K562 (cell line): ENCODE results near the gene TSPAN18. TPM values are rescaled to one million over a fixed set of nuclear protein-coding genes. Genes with fewer than 3 reads are reported as not detected.

ENCODE experiments used
- ARID1B ChIP-seq: fragments of 450-650 bp; IDR thresholded peaks from 2 replicates; pipeline ENCODE4 v1.6.1; 2016; ENCODE audit warnings: antibody characterized with exemption, mild to moderate bottlenecking, inconsistent platforms
- ATF2 ChIP-seq: sonication (generic); formaldehyde crosslinking; IDR thresholded peaks from 2 replicates; pipeline ENCODE4 v1.8.1; 2022; ENCODE audit warnings: missing genetic modification reagents
- CEBPB ChIP-seq: fragments of 450-650 bp; IDR thresholded peaks from 2 replicates; pipeline ENCODE4 v1.6.1; 2016; ENCODE audit warnings: missing genetic modification characterization, missing compliant biosample characterization
- CEBPG ChIP-seq, 3 experiments: fragments of 200-800 bp in 1 of 3; sonication (Bioruptor generic) in 1 of 3; sonication (generic) in 1 of 3; formaldehyde crosslinking in 1 of 3; IDR thresholded peaks in 2 of 3; conservative IDR thresholded peaks in 1 of 3; 2 replicates each; pipeline versions ENCODE4 v1.6.1 to v1.8.0; 2016 to 2022; ENCODE audit warnings: missing compliant biosample characterization in 2 of 3, missing genetic modification characterization in 2 of 3, mild to moderate bottlenecking in 1 of 3, missing genetic modification reagents in 1 of 3
- CHD1 ChIP-seq: fragments of 200-600 bp; sonication (generic); IDR thresholded peaks from one replicate; pipeline ENCODE4 v1.6.1; 2012; ENCODE audit warnings: mild to moderate bottlenecking, moderate library complexity, low read length, inconsistent platforms
- CTBP1 ChIP-seq: fragments of 450-650 bp; IDR thresholded peaks from 2 replicates; pipeline ENCODE4 v1.6.1; 2016; ENCODE audit warnings: borderline replicate concordance
- EP300 ChIP-seq: IDR thresholded peaks from 2 replicates; pipeline ENCODE4 v1.6.1; 2012; ENCODE audit warnings: low read length, improper control_type of control experiment
- GATA2 ChIP-seq: sonication (generic); formaldehyde crosslinking; IDR thresholded peaks from 2 replicates; pipeline ENCODE4 v1.4.0; 2020; ENCODE audit warnings: mild to moderate bottlenecking, missing genetic modification reagents
- HNRNPK ChIP-seq: fragments of 200-400 bp; formaldehyde crosslinking; IDR thresholded peaks from one replicate; pipeline ENCODE4 v1.6.1; 2018; ENCODE audit warnings: mild to moderate bottlenecking, low read depth, low read length; ENCODE audit not compliant: poor library complexity, severe bottlenecking
- ILF3 ChIP-seq: fragments of 450-650 bp; IDR thresholded peaks from 2 replicates; pipeline ENCODE4 v1.6.1; 2018; ENCODE audit warnings: antibody characterized with exemption, mild to moderate bottlenecking, moderate library complexity, borderline replicate concordance
- OTX1 ChIP-seq: fragments of 450-650 bp; formaldehyde crosslinking; IDR thresholded peaks from 2 replicates; pipeline ENCODE4 v1.4.0; 2022; ENCODE audit warnings: mild to moderate bottlenecking
- STAT6 ChIP-seq: sonication (generic); formaldehyde crosslinking; IDR thresholded peaks from 2 replicates; pipeline ENCODE4 v1.8.1; 2023; ENCODE audit warnings: mild to moderate bottlenecking, missing genetic modification reagents
- THAP12 ChIP-seq: fragments of 250-450 bp; sonication (Bioruptor Pico); IDR thresholded peaks from 2 replicates; pipeline ENCODE4 v1.9.0; 2021; ENCODE audit warnings: mild to moderate bottlenecking, inconsistent platforms
- VEZF1 ChIP-seq: fragments of 200-800 bp; sonication (Bioruptor generic); IDR thresholded peaks from 2 replicates; pipeline ENCODE4 v1.6.1; 2017; ENCODE audit warnings: missing genetic modification characterization, missing compliant biosample characterization
- ZBTB17 ChIP-seq: fragments of 450-650 bp; formaldehyde crosslinking; IDR thresholded peaks from 2 replicates; pipeline ENCODE4 v1.4.0; 2020; ENCODE audit warnings: mild to moderate bottlenecking
- ZNF146 ChIP-seq: IDR thresholded peaks from one replicate; pipeline ENCODE4 v1.6.1; 2018; ENCODE audit warnings: missing compliant biosample characterization; ENCODE audit not compliant: unreplicated experiment
- polyA plus RNA-seq, 8 experiments: library from polyadenylated mRNA; depleted of rRNA in 4 of 8; stranded (reverse) in 5 of 8; unstranded in 3 of 8; fragments of >200 nt; fragmentation: Nextera tagmentation in 2 of 8; fragmentation: Illumina TruSeq in 1 of 8; extraction: Ambion mirVana in 2 of 8; extraction: Trizol in 1 of 8; gene quantifications; 2 replicates each; pipeline versions ENCODE4 v1.2.1 to v1.2.3, GENCODE V29; 2011 to 2014; ENCODE audit warnings: inconsistent platforms in 1 of 8, missing spikeins in 1 of 8
- total RNA-seq, 7 experiments: library from RNA; depleted of rRNA in 6 of 7; stranded (reverse); fragments of >200 nt in 6 of 7; fragmentation: Illumina TruSeq in 2 of 7; extraction: Trizol in 2 of 7; gene quantifications; 2 replicates each; pipeline versions ENCODE4 v1.2.1 to v1.2.3, GENCODE V29; 2011 to 2021; ENCODE audit warnings: low replicate concordance in 1 of 7

TSPAN18 gene
- total and polyA plus RNA-seq, 9 of the 15 experiments (the other 6 are each of a cell fraction or from before 2014, with no cell fraction given) = 0.17 to 0.35 (median 0.22) TPM; not detected in 4

GRCh38 chr11:44731685-44732430 lies 5.1 kb downstream of the TSPAN18 start (continued):
- TF ChIP-seq THAP12 (CRISPR knock-in tag) (no peak), ARID1B (0 out of 2 replicates have a peak, but pooled peaks have one; percentile 16), ZNF146 (no peak), STAT6 (CRISPR knock-in tag) (no peak), CEBPG (CRISPR knock-in tag; IDR thresholded peaks at IDR 0.05) (0 out of 2 replicates have a peak, but pooled peaks have one; percentile 9), CEBPG (tag; conservative IDR thresholded peaks at IDR 0.05 in 1 of 2, IDR thresholded peaks at IDR 0.05 in 1 of 2) (no peak; a peak in 1 of 4 replicates), EP300 (0 out of 2 replicates have a peak, but pooled peaks have one; percentile 6), OTX1 (no peak), CHD1 (no peak), ZBTB17 (no peak), ILF3 (no peak), HNRNPK (no peak), ATF2 (CRISPR knock-in tag) (no peak), VEZF1 (peak; percentile 20; the same call in 1 of the 2 replicates), GATA2 (CRISPR knock-in tag) (peak; percentile 32; the same call in 1 of the 2 replicates), CEBPB (tag) (no peak), CTBP1 (peak; percentile 68)
